A673 (cell line): ENCODE results near the gene ZNRF2. TPM values are rescaled to one million over a fixed set of nuclear protein-coding genes. Genes with fewer than 3 reads are reported as not detected.

Experiments used
- BruUV-seq: library from RNA; stranded (reverse); fragments of 400-500 nt; replicated peaks from 2 replicates; lab custom pipeline; 2021; lab: Mats Ljungman, UMichigan
- CTCF ChIA-PET: fragments of 300-600 bp; sonication (Branson Sonifier 250); formaldehyde crosslinking; loops from one replicate; lab custom pipeline; 2022; ENCODE audit warnings: antibody characterized with exemption; lab: Charles Lee
- POLR2A ChIA-PET: fragments of 300-600 bp; sonication (Branson Sonifier 250); formaldehyde crosslinking; loops from one replicate; lab custom pipeline; 2022; ENCODE audit warnings: antibody characterized with exemption; ENCODE audit not compliant: low non-redundant PET; lab: Charles Lee
- DNase-seq: peaks from one replicate; pipeline ENCODE4 v3.0.0-alpha.2; 2015; ENCODE audit warnings: low spot score
- H3K27ac ChIP-seq: fragments of 200-600 bp; sonication (generic); 2 replicates; pipeline ENCODE4 v1.5.1; 2016; ENCODE audit warnings: mixed run types, low read depth, mild to moderate bottlenecking, mixed read lengths, antibody characterized with exemption, low read length; ENCODE audit not compliant: poor library complexity, severe bottlenecking
- H3K27me3 ChIP-seq: fragments of 200-600 bp; sonication (generic); replicated peaks from 2 replicates; pipeline ENCODE4 v1.6.1; 2017; ENCODE audit warnings: mixed run types, low read depth, mild to moderate bottlenecking, mixed read lengths, antibody characterized with exemption, low read length; ENCODE audit not compliant: insufficient read depth, poor library complexity
- H3K36me3 ChIP-seq: fragments of 200-600 bp; sonication (generic); 2 replicates; pipeline ENCODE4 v1.6.1; 2016; ENCODE audit warnings: mixed run types, mild to moderate bottlenecking, mixed read lengths, antibody characterized with exemption, low read length; ENCODE audit not compliant: insufficient read depth, poor library complexity, severe bottlenecking
- H3K4me1 ChIP-seq: fragments of 200-600 bp; sonication (generic); 2 replicates; pipeline ENCODE4 v1.6.1; 2017; ENCODE audit warnings: mixed run types, mild to moderate bottlenecking, mixed read lengths, antibody characterized with exemption, low read length; ENCODE audit not compliant: insufficient read depth, poor library complexity, severe bottlenecking
- H3K4me3 ChIP-seq: fragments of 200-600 bp; sonication (generic); 2 replicates; pipeline ENCODE4 v1.5.1; 2016; ENCODE audit warnings: low read depth, mixed run types, mild to moderate bottlenecking, mixed read lengths, low read length; ENCODE audit not compliant: poor library complexity, severe bottlenecking
- H3K9me3 ChIP-seq: fragments of 200-600 bp; sonication (generic); 2 replicates; pipeline ENCODE4 v1.6.1; 2016; ENCODE audit warnings: mixed run types, low read depth, mild to moderate bottlenecking, mixed read lengths, antibody characterized with exemption, low read length; ENCODE audit not compliant: poor library complexity, severe bottlenecking
- EZH2 ChIP-seq: fragments of 200-600 bp; sonication (generic); IDR thresholded peaks from 2 replicates; pipeline ENCODE4 v1.6.1; 2017; ENCODE audit warnings: borderline replicate concordance, low read depth, mild to moderate bottlenecking, mixed read lengths, antibody characterized with exemption, low read length; ENCODE audit not compliant: poor library complexity, severe bottlenecking
- intact Hi-C: fragments of 100-400 bp; cut with micrococcal nuclease; formaldehyde crosslinking; loops from one replicate; pipeline ENCODE4 v1.10.0; 2022; ENCODE audit not compliant: unreplicated experiment
- total RNA-seq: library from RNA; stranded (reverse); gene quantifications from 2 replicates; pipeline ENCODE4 v1.2.3, GENCODE V29; 2021
- TF ChIP-seq, protein P1 (sequence below): fragments of 300-800, 200-600 bp; sonication (generic); conservative IDR thresholded peaks from 2 replicates; pipeline ENCODE4 v1.5.1; 2017; ENCODE audit warnings: low read depth, mild to moderate bottlenecking, antibody characterized with exemption, low read length, moderate library complexity, mixed read lengths

The ZNRF2 gene
- total RNA-seq, 1 experiment from 2014 or later = 8.1 TPM

DNA sequence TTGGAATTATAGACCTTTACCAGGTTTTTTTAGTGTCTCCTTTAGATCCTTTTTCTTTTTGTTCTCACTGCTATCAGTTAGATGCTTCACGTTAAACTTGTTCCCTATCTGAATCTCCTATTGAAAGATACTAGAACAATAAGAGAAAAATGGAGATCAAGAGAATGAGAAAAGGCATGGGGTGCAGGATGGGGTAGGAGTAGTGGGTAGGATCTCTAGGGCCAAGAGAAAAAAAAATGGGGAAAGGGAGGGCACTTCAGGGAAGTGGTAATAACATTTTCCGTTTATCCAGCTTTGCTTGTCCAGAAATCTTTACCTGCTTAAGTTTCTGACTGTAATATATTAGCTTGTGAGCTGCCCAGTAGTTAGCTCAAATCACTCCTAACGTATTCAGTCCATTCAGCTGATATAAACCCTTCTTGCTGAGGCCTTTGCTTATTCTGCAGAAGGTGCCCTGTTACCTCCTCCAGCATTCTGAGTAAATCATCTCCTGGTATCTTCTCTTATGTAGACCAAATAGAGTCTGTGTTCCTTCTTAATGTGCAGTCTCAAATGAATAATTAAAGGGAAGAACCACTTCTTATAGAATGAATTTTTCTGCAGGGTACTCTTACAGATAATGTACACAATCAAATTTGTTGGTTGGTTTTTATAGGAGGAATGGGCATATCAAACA, 69.7 kb downstream of the ZNRF2 start:
- no peak for DNase-seq
- Histone ChIP-seq H3K36me3 (no peaks in the 10 kb centered on the region), H3K4me1 (peaks cover 53% of the 10 kb centered on the region), H3K9me3 (no peaks in the 10 kb centered on the region), H3K27me3 (no peaks in the 10 kb centered on the region), H3K27ac (no peak overlapping the region), H3K4me3 (no peak overlapping the region)
- ChIA-PET POLR2A (no interaction called here), CTCF (interaction anchor here (0.5 to 0.7 kb wide), 2 partner anchors 25 to 40 kb away, joined by 3 read pairs; no protein-coding TSS in a partner anchor)
- intact Hi-C loops = no loop called here
- TF ChIP-seq, protein P1, sequence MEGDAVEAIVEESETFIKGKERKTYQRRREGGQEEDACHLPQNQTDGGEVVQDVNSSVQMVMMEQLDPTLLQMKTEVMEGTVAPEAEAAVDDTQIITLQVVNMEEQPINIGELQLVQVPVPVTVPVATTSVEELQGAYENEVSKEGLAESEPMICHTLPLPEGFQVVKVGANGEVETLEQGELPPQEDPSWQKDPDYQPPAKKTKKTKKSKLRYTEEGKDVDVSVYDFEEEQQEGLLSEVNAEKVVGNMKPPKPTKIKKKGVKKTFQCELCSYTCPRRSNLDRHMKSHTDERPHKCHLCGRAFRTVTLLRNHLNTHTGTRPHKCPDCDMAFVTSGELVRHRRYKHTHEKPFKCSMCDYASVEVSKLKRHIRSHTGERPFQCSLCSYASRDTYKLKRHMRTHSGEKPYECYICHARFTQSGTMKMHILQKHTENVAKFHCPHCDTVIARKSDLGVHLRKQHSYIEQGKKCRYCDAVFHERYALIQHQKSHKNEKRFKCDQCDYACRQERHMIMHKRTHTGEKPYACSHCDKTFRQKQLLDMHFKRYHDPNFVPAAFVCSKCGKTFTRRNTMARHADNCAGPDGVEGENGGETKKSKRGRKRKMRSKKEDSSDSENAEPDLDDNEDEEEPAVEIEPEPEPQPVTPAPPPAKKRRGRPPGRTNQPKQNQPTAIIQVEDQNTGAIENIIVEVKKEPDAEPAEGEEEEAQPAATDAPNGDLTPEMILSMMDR = no peak
- no peak for TF ChIP-seq EZH2
- no TSS peak for BruUV-seq

- POLR2A ChIA-PET = no interaction called here
- intact Hi-C loops = no loop called here
These were observed 70.4 kb downstream of the ZNRF2 start for GRCh38 chr7:30354791-30355190.

GRCh38 chr7:30359957-30360356, 75.6 kb downstream of the ZNRF2 start:
- no TSS peak for BruUV-seq
- Histone ChIP-seq H3K4me1 (no peaks in the 10 kb centered on the region), H3K27me3 (no peaks in the 10 kb centered on the region), H3K4me3 (no peak overlapping the region), H3K9me3 (no peaks in the 10 kb centered on the region), H3K27ac (no peak overlapping the region), H3K36me3 (no peaks in the 10 kb centered on the region)
- TF ChIP-seq, protein P1 = no peak
- TF ChIP-seq EZH2 = no peak
- no peak for DNase-seq
- intact Hi-C loops = no loop called here
- CTCF ChIA-PET = no interaction called here
- POLR2A ChIA-PET = no interaction called here

More at GRCh38 chr7:30354791-30355190, 70.4 kb downstream of the ZNRF2 start:
- Histone ChIP-seq H3K4me3 (no peak overlapping the region), H3K36me3 (no peaks in the 10 kb centered on the region), H3K27ac (no peak overlapping the region), H3K4me1 (peaks cover 46% of the 10 kb centered on the region), H3K27me3 (no peaks in the 10 kb centered on the region), H3K9me3 (no peaks in the 10 kb centered on the region)
- TF ChIP-seq, protein P1 = no peak
- TF ChIP-seq EZH2 = no peak
- CTCF ChIA-PET = interaction anchor here (0.5 kb wide), 1 partner anchor 39 kb away, joined by 3 read pairs; no protein-coding TSS in a partner anchor
- no TSS peak for BruUV-seq
- DNase-seq = no peak
